Testis (tissue), 2 donors: ENCODE results near the gene SORD.
"Not testable (repeated sequence)": the region's sequence is repeated elsewhere in the genome, so short reads cannot be mapped to it uniquely, and the experiment has no call there.

Source experiments
- CTCF ChIP-seq, 3 experiments: fragments of 450-650 bp in 2 of 3; fragments of 200-600 bp in 1 of 3; sonication (generic) in 1 of 3; IDR thresholded peaks; one replicate each; pipeline ENCODE4 v1.5.1; 2016 to 2019; ENCODE audit warnings: antibody characterized with exemption in 3 of 3, mild to moderate bottlenecking in 2 of 3, moderate library complexity in 1 of 3
- POLR2A ChIP-seq: fragments of 450-650 bp; IDR thresholded peaks from one replicate; pipeline ENCODE4 v1.6.1; 2017; ENCODE audit warnings: antibody characterized with exemption, mild to moderate bottlenecking, moderate library complexity

GRCh38 chr15:44984144-44984543 is 38.9 kb upstream of the SORD start:
- TF ChIP-seq CTCF (IDR thresholded peaks at IDR 0.05); POLR2A: not testable (repeated sequence)
